PC-9 (cell line): ENCODE results near the gene CALCOCO2. TPM values are rescaled to one million over a fixed set of nuclear protein-coding genes. Genes with fewer than 3 reads are reported as not detected.

ENCODE experiments used
- BruUV-seq: library from RNA; stranded (reverse); fragments of 400-500 nt; replicated peaks from 2 replicates; lab custom pipeline; 2021; lab: Mats Ljungman, UMichigan
- CTCF ChIA-PET: fragments of 300-600 bp; sonication (Branson Sonifier 250); formaldehyde crosslinking; loops from one replicate; lab custom pipeline; 2022; ENCODE audit warnings: antibody characterized with exemption; lab: Charles Lee
- POLR2A ChIA-PET: fragments of 300-600 bp; sonication (Branson Sonifier 250); formaldehyde crosslinking; loops from one replicate; lab custom pipeline; 2022; ENCODE audit warnings: antibody characterized with exemption; ENCODE audit not compliant: unreplicated experiment; lab: Charles Lee
- DNase-seq, 2 experiments: peaks; one replicate each; pipeline versions ENCODE4 v3.0.0 to v3.0.0-alpha.2; 2015 to 2022; ENCODE audit warnings: mixed read lengths in 1 of 2
- H2AFZ ChIP-seq: fragments of 200-600 bp; sonication (generic); 2 replicates; pipeline ENCODE4 v1.8.1; 2017; ENCODE audit warnings: antibody characterized with exemption
- H3F3A ChIP-seq: fragments of 200-600 bp; sonication (generic); 2 replicates; pipeline ENCODE4 v1.8.1; 2017; ENCODE audit warnings: antibody characterized with exemption, mild to moderate bottlenecking, low read depth; ENCODE audit not compliant: insufficient read depth
- H3K27ac ChIP-seq: fragments of 200-600 bp; sonication (generic); 2 replicates; pipeline ENCODE4 v1.6.1; 2016; ENCODE audit warnings: mixed run types
- H3K27me3 ChIP-seq: fragments of 200-600 bp; sonication (generic); 2 replicates; pipeline ENCODE4 v1.6.1; 2016; ENCODE audit warnings: low read depth, mixed run types; ENCODE audit not compliant: insufficient read depth
- H3K36me3 ChIP-seq: fragments of 200-600 bp; sonication (generic); 2 replicates; pipeline ENCODE4 v1.6.1; 2016; ENCODE audit warnings: low read depth, mixed run types
- H3K4me1 ChIP-seq: fragments of 200-600 bp; sonication (generic); replicated peaks from 2 replicates; pipeline ENCODE4 v1.6.1; 2016; ENCODE audit warnings: mixed run types; ENCODE audit not compliant: insufficient read depth
- H3K4me2 ChIP-seq: fragments of 200-600 bp; sonication (generic); 2 replicates; pipeline ENCODE4 v1.6.1; 2017; ENCODE audit warnings: mixed run types
- H3K4me3 ChIP-seq: fragments of 200-600 bp; sonication (generic); 2 replicates; pipeline ENCODE4 v1.6.1; 2016; ENCODE audit warnings: mixed run types
- H3K79me2 ChIP-seq: fragments of 200-600 bp; sonication (generic); 2 replicates; pipeline ENCODE4 v1.6.1; 2017; ENCODE audit warnings: low read depth, mixed run types
- H3K9me2 ChIP-seq: fragments of 200-600 bp; sonication (generic); 2 replicates; pipeline ENCODE4 v1.8.1; 2017; ENCODE audit warnings: mild to moderate bottlenecking; ENCODE audit not compliant: insufficient read depth
- H3K9me3 ChIP-seq: fragments of 200-600 bp; sonication (generic); 2 replicates; pipeline ENCODE4 v1.8.1; 2016; ENCODE audit warnings: low read depth; ENCODE audit not compliant: insufficient read depth
- H4K20me1 ChIP-seq: fragments of 200-600 bp; sonication (generic); 2 replicates; pipeline ENCODE4 v1.8.1; 2017; ENCODE audit not compliant: insufficient read depth
- EZH2 ChIP-seq: fragments of 200-600 bp; sonication (generic); IDR thresholded peaks from 2 replicates; pipeline ENCODE4 v1.8.0; 2017; ENCODE audit warnings: antibody characterized with exemption, low read depth
- intact Hi-C: fragments of 100-400 bp; cut with micrococcal nuclease; formaldehyde crosslinking; loops from one replicate; pipeline ENCODE4 v1.10.0; 2022; ENCODE audit not compliant: unreplicated experiment
- total RNA-seq: library from RNA; stranded (reverse); gene quantifications from 2 replicates; pipeline ENCODE4 v1.2.3, GENCODE V29; 2021
- TF ChIP-seq, protein P1 (sequence below): fragments of 200-600 bp; sonication (generic); conservative IDR thresholded peaks from 2 replicates; pipeline ENCODE4 v1.6.1; 2017; ENCODE audit warnings: mixed run types, antibody characterized with exemption, mild to moderate bottlenecking, moderate library complexity

Gene CALCOCO2
- total RNA-seq, 1 experiment from 2014 or later: 95.9 TPM

DNA sequence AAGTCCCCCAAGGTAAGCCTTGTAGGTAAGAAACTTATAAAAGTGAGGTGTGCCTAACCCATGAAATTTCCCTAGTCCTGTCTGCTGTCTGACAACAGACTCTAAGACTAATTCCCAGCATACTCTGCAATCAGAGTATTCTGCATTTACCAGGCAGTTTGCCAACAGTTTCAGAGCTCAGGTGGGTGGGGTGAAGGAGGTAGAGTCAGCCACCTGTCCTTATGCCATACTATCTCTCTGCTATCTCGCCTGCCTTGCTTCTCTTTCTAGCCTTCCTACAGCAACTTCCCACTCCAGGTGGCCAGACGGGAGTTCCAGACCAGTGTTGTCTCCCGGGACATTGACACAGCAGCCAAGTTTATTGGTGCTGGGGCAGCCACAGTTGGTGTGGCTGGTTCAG lies 64.1 kb downstream of the CALCOCO2 start:
- BruUV-seq: no TSS peak
- no peak for DNase-seq
- no peaks in the 10 kb centered on the region for H3K9me3 ChIP-seq
- H3F3A ChIP-seq: peaks cover 15% of the 10 kb centered on the region; the same call in 1 of the 2 replicates
- H3K27me3 ChIP-seq: no peaks in the 10 kb centered on the region
- CTCF ChIA-PET: interaction anchor here (1.0 kb wide), 1 partner anchor 10 kb away, joined by 3 read pairs; no protein-coding TSS in a partner anchor
- TF ChIP-seq, protein P1, sequence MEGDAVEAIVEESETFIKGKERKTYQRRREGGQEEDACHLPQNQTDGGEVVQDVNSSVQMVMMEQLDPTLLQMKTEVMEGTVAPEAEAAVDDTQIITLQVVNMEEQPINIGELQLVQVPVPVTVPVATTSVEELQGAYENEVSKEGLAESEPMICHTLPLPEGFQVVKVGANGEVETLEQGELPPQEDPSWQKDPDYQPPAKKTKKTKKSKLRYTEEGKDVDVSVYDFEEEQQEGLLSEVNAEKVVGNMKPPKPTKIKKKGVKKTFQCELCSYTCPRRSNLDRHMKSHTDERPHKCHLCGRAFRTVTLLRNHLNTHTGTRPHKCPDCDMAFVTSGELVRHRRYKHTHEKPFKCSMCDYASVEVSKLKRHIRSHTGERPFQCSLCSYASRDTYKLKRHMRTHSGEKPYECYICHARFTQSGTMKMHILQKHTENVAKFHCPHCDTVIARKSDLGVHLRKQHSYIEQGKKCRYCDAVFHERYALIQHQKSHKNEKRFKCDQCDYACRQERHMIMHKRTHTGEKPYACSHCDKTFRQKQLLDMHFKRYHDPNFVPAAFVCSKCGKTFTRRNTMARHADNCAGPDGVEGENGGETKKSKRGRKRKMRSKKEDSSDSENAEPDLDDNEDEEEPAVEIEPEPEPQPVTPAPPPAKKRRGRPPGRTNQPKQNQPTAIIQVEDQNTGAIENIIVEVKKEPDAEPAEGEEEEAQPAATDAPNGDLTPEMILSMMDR: no peak
- TF ChIP-seq EZH2: no peak
- no peaks in the 10 kb centered on the region for H4K20me1 ChIP-seq
- no peaks in the 10 kb centered on the region for H3K9me2 ChIP-seq
- intact Hi-C loops: loop anchor here (10.0 kb wide), 1 partner anchor 300 kb away; no protein-coding TSS in a partner anchor
- H3K79me2 ChIP-seq: peaks cover 22% of the 10 kb centered on the region
- H3K36me3 ChIP-seq: 0 out of 2 replicates have a peak, but pooled peaks cover 5% of the 10 kb centered on the region
- no peak overlapping the region for H3K4me3 ChIP-seq
- H2AFZ ChIP-seq: no peak overlapping the region
- no peak overlapping the region for H3K27ac ChIP-seq
- peaks cover 9% of the 10 kb centered on the region for H3K4me1 ChIP-seq
- POLR2A ChIA-PET: interaction anchor here (0.6 kb wide), 1 partner anchor 13 kb away, joined by 3 read pairs; no protein-coding TSS in a partner anchor
- no peak overlapping the region for H3K4me2 ChIP-seq

DNA sequence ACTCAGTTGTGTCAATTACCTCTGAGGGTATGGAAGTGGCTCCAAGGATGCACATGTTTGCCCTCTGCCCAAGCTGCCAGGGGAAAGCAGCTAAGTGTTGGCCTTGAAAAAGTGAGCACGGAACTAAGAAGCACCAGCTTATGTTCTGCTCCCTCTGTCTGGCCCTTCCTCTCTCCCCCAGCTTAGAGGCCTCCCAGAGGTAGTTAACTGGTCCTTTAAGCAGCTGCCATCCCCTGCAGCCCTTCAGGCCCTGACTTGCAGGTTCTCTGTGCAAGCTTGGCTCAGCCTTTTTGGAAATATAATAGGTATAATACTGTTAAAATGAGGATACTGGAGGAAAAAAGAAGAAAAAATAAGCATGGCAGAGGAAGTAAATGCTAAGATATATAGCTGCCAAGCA lies 70.4 kb downstream of the CALCOCO2 start:
- ChIA-PET POLR2A (interaction anchor here (0.5 kb wide), 1 partner anchor 457 kb away, joined by 3 read pairs; no protein-coding TSS in a partner anchor), CTCF (interaction anchor here (0.6 kb wide), 1 partner anchor 118 kb away, joined by 4 read pairs; no protein-coding TSS in a partner anchor)
- no peaks in the 10 kb centered on the region for H3K79me2 ChIP-seq
- H4K20me1 ChIP-seq: no peaks in the 10 kb centered on the region; the same call in 1 of the 2 replicates
- peaks cover 16% of the 10 kb centered on the region; the same call in 1 of the 2 replicates for H3F3A ChIP-seq
- H3K9me3 ChIP-seq: no peaks in the 10 kb centered on the region
- H3K36me3 ChIP-seq: no peaks in the 10 kb centered on the region
- intact Hi-C loops: no loop called here
- no peaks in the 10 kb centered on the region for H3K4me1 ChIP-seq
- H3K27ac ChIP-seq: no peak overlapping the region
- no peak overlapping the region for H3K4me3 ChIP-seq
- TF ChIP-seq EZH2: no peak
- no peak overlapping the region for H2AFZ ChIP-seq
- no TSS peak for BruUV-seq
- DNase-seq: no peak
- no peaks in the 10 kb centered on the region for H3K9me2 ChIP-seq
- no peak overlapping the region for H3K4me2 ChIP-seq
- no peaks in the 10 kb centered on the region for H3K27me3 ChIP-seq

DNA sequence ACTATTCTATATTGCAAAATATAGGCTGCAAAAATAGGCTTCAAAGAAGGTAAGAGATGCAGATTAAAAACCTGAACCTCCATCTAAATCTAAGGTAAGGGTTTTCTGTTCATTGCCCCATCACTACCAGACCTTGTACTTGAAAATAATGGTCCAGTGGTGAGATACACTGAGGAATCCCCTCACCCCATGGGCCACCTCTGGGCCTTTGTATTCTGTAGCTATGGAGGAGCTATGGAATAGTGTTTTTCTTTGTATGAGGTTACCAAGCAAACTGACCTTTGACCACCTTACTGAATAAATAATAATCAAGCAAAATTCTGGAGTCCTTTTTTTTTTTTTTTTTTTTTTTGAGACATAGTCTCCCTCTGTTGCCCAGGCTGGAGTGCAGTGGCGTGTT lies 72.6 kb downstream of the CALCOCO2 start:
- no peaks in the 10 kb centered on the region for H3K79me2 ChIP-seq
- no peak overlapping the region for H2AFZ ChIP-seq
- no peaks in the 10 kb centered on the region for H3K9me2 ChIP-seq
- H3K9me3 ChIP-seq: no peaks in the 10 kb centered on the region
- no peaks in the 10 kb centered on the region; the same call in 1 of the 2 replicates for H4K20me1 ChIP-seq
- TF ChIP-seq EZH2: no peak
- TF ChIP-seq, protein P1: no peak
- H3K4me2 ChIP-seq: no peak overlapping the region
- no peak overlapping the region for H3K27ac ChIP-seq
- BruUV-seq: no TSS peak
- CTCF ChIA-PET: interaction anchor here (0.6 kb wide), 1 partner anchor 359 kb away, joined by 7 read pairs; no protein-coding TSS in a partner anchor
- POLR2A ChIA-PET: no interaction called here
- H3K4me1 ChIP-seq: peaks cover 7% of the 10 kb centered on the region; the same call in 1 of the 2 replicates
- intact Hi-C loops: no loop called here
- no peak for DNase-seq
- no peaks in the 10 kb centered on the region for H3K36me3 ChIP-seq
- H3F3A ChIP-seq: peaks cover 14% of the 10 kb centered on the region; the same call in 1 of the 2 replicates
- no peak overlapping the region for H3K4me3 ChIP-seq
- H3K27me3 ChIP-seq: no peaks in the 10 kb centered on the region
